GM20431 (cell line): ENCODE measurements around the gene RCOR2.

Source experiments
- in situ Hi-C: fragments of 300-500 bp; cut with MseI, MboI; formaldehyde crosslinking; loops from one replicate; pipeline ENCODE4 v1.15.0; 2020; ENCODE audit warnings: low sequenced_read_pairs; ENCODE audit not compliant: unreplicated experiment

RCOR2 gene

GRCh38 chr11:63929616-63930015, 12.7 kb upstream of the RCOR2 start:
- in situ Hi-C loops: no loop called here

GRCh38 chr11:63923319-63923718, 6.4 kb upstream of the RCOR2 start:
- in situ Hi-C loops: no loop called here

- in situ Hi-C loops: no loop called here
These were observed 5.8 kb upstream of the RCOR2 start for GRCh38 chr11:63922673-63923192.

GRCh38 chr11:63920939-63921417, 4.0 kb upstream of the RCOR2 start:
- in situ Hi-C loops: no loop called here

- in situ Hi-C loops: no loop called here
These were observed 3.4 kb upstream of the RCOR2 start for GRCh38 chr11:63920126-63920938.

GRCh38 chr11:63919267-63920125, 2.5 kb upstream of the RCOR2 start:
- in situ Hi-C loops: no loop called here

- in situ Hi-C loops: no loop called here
These were observed 1.7 kb upstream of the RCOR2 start for GRCh38 chr11:63918507-63919191.

- in situ Hi-C loops: no loop called here
These were observed 935 bp upstream of the RCOR2 start for GRCh38 chr11:63917692-63918506.

- in situ Hi-C loops: no loop called here
These were observed 765 bp downstream of the RCOR2 start for GRCh38 chr11:63915961-63916836.

GRCh38 chr11:63914896-63915691, 1.9 kb downstream of the RCOR2 start:
- in situ Hi-C loops: no loop called here

- in situ Hi-C loops: no loop called here
These were observed 2.8 kb downstream of the RCOR2 start for GRCh38 chr11:63913866-63914830.

- in situ Hi-C loops: no loop called here
These were observed 4.3 kb downstream of the RCOR2 start for GRCh38 chr11:63912678-63913077.

GRCh38 chr11:63911876-63912275, 5.1 kb downstream of the RCOR2 start:
- in situ Hi-C loops: no loop called here

- in situ Hi-C loops: no loop called here
These were observed 5.5 kb downstream of the RCOR2 start for GRCh38 chr11:63911440-63911839.

- in situ Hi-C loops: no loop called here
These were observed 6.3 kb downstream of the RCOR2 start for GRCh38 chr11:63910675-63911074.

- in situ Hi-C loops: no loop called here
These were observed 7.1 kb downstream of the RCOR2 start for GRCh38 chr11:63909591-63910506.
